Measurements from ENCODE around the gene CPSF3. TPM values are rescaled to one million over a fixed set of nuclear protein-coding genes. Genes with fewer than 3 reads are reported as not detected.

Gene CPSF3
- total RNA-seq, 2 donors from 2014 or later = 75.0 to 85.2 TPM

GRCh38 chr2:9488583-9489547, 65.4 kb downstream of the CPSF3 start:
- no peaks in the 10 kb centered on the region for H3K27me3 Mint-ChIP-seq (ENCODE audit: insufficient read depth)
- H3K9me3 Mint-ChIP-seq = no peaks in the 10 kb centered on the region
- no peaks in the 10 kb centered on the region for H3K4me1 Mint-ChIP-seq
- Histone ChIP-seq H3K4me1 (ENCODE audit: control insufficient read depth, insufficient read depth, low read length) (no peaks in the 10 kb centered on the region), H3K27me3 (ENCODE audit: control insufficient read depth, insufficient read depth, low read length, poor library complexity, severe bottlenecking) (no peaks in the 10 kb centered on the region), H3K36me3 (ENCODE audit: control insufficient read depth, insufficient read depth, low read length) (peaks cover 98% of the 10 kb centered on the region), H3K9me3 (ENCODE audit: control insufficient read depth, low read length) (no peaks in the 10 kb centered on the region), H3K4me3 (ENCODE audit: low read length) (no peak overlapping the region), H3K9ac (ENCODE audit: extremely low read depth, low read length, poor library complexity, severe bottlenecking) (no peak overlapping the region), H3K27ac (ENCODE audit: low read depth, low read length) (no peak overlapping the region)
- peaks cover 93% of the 10 kb centered on the region for H3K36me3 Mint-ChIP-seq (ENCODE audit: low read depth)
- DNase-seq = no peak
- 100% methylated on average over 1 of the region's 1 CpG; no CpG with 5 or more reads in 1 of the 2 experiments for WGBS, 2 experiments (ENCODE audit: insufficient coverage in 1 of 2, insufficient read length in 1 of 2)
- no peak overlapping the region for H3K4me3 Mint-ChIP-seq
- no peak for TF ChIP-seq CTCF (conservative IDR thresholded peaks at IDR 0.05)
- no peak overlapping the region for H3K27ac Mint-ChIP-seq

- Histone ChIP-seq H3K4me3 (ENCODE audit: low read length) (no peak overlapping the region), H3K36me3 (ENCODE audit: control insufficient read depth, insufficient read depth, low read length) (peaks cover 94% of the 10 kb centered on the region), H3K4me1 (ENCODE audit: control insufficient read depth, insufficient read depth, low read length) (no peaks in the 10 kb centered on the region), H3K27ac (ENCODE audit: low read depth, low read length) (no peak overlapping the region), H3K9me3 (ENCODE audit: control insufficient read depth, low read length) (no peaks in the 10 kb centered on the region), H3K27me3 (ENCODE audit: control insufficient read depth, insufficient read depth, low read length, poor library complexity, severe bottlenecking) (no peaks in the 10 kb centered on the region), H3K9ac (ENCODE audit: extremely low read depth, low read length, poor library complexity, severe bottlenecking) (no peak overlapping the region)
- H3K4me3 Mint-ChIP-seq = no peak overlapping the region
- H3K9me3 Mint-ChIP-seq = no peaks in the 10 kb centered on the region
- TF ChIP-seq CTCF (conservative IDR thresholded peaks at IDR 0.05) = no peak
- H3K27ac Mint-ChIP-seq = peak overlapping the region; percentile 8
- peaks cover 88% of the 10 kb centered on the region for H3K36me3 Mint-ChIP-seq (ENCODE audit: low read depth)
- no peaks in the 10 kb centered on the region for H3K27me3 Mint-ChIP-seq (ENCODE audit: insufficient read depth)
- H3K4me1 Mint-ChIP-seq = no peaks in the 10 kb centered on the region
- no peak for DNase-seq
- 97 to 100% methylated on average over 1 to 2 of the region's 2 CpGs for WGBS, 2 experiments (ENCODE audit: insufficient coverage in 1 of 2, insufficient read length in 1 of 2)
Measured at GRCh38 chr2:9490789-9491188, 67.3 kb downstream of the CPSF3 start.

DNA sequence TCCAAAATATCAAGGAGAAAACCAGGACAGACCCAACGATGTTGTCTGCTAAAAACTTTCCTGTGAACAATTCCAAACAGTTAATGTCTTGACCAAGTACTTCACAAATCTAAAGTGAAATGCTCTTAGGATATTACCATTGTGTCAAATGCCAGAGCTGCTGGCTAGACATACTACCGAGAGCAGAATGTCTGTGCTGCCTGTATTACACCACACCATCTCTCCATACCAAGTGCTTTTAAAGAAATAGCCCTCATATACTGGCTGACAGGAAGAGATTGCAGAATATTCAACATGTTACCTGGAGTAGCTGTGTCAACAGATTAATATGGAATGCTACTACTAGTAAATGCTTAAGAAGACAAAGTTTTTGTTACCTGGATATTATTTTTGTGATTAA, 69.5 kb downstream of the CPSF3 start:
- Histone ChIP-seq H3K36me3 (ENCODE audit: control insufficient read depth, insufficient read depth, low read length) (peaks cover 87% of the 10 kb centered on the region), H3K9ac (ENCODE audit: extremely low read depth, low read length, poor library complexity, severe bottlenecking) (no peak overlapping the region), H3K9me3 (ENCODE audit: control insufficient read depth, low read length) (no peaks in the 10 kb centered on the region), H3K27ac (ENCODE audit: low read depth, low read length) (no peak overlapping the region), H3K4me1 (ENCODE audit: control insufficient read depth, insufficient read depth, low read length) (no peaks in the 10 kb centered on the region), H3K4me3 (ENCODE audit: low read length) (no peak overlapping the region), H3K27me3 (ENCODE audit: control insufficient read depth, insufficient read depth, low read length, poor library complexity, severe bottlenecking) (no peaks in the 10 kb centered on the region)
- WGBS, 2 experiments (ENCODE audit: insufficient coverage in 1 of 2, insufficient read length in 1 of 2) = 93 to 100% methylated on average over 1 to 2 of the region's 2 CpGs
- Mint-ChIP-seq H3K27me3 (ENCODE audit: insufficient read depth) (no peaks in the 10 kb centered on the region), H3K27ac (no peak overlapping the region), H3K9me3 (no peaks in the 10 kb centered on the region), H3K4me3 (no peak overlapping the region), H3K4me1 (no peaks in the 10 kb centered on the region), H3K36me3 (ENCODE audit: low read depth) (peaks cover 84% of the 10 kb centered on the region)
- TF ChIP-seq CTCF (conservative IDR thresholded peaks at IDR 0.05) = no peak
- DNase-seq = no peak

Measured in endodermal cell (in vitro differentiated cells).